Transverse colon (tissue), 4 donors: ENCODE data around the gene FSCN2.

ENCODE experiments used
- CTCF ChIP-seq, 5 experiments: fragments of 200-600 bp in 3 of 5; fragments of 450-650 bp in 2 of 5; sonication (generic) in 3 of 5; IDR thresholded peaks; 1 replicate in 2 of 5; 2 replicates in 3 of 5; pipeline ENCODE4 v1.5.1; 2016 to 2017; ENCODE audit warnings: antibody characterized with exemption in 5 of 5, inconsistent platforms in 3 of 5, mild to moderate bottlenecking in 2 of 5, moderate library complexity in 1 of 5
- POLR2A ChIP-seq: fragments of 450-650 bp; IDR thresholded peaks from one replicate; pipeline ENCODE4 v1.6.1; 2016; ENCODE audit warnings: antibody characterized with exemption, mild to moderate bottlenecking, moderate library complexity
- POLR2AphosphoS5 ChIP-seq, 3 donors: sonication (generic); formaldehyde crosslinking; IDR thresholded peaks; one replicate each; pipeline ENCODE4 v1.6.1; 2016; ENCODE audit warnings: antibody characterized with exemption in 3 of 3

GRCh38 chr17:81539961-81540675, 11.9 kb downstream of the FSCN2 start:
- TF ChIP-seq CTCF (IDR thresholded peaks at IDR 0.05) (no peak), POLR2A (no peak), POLR2AphosphoS5 (IDR thresholded peaks at IDR 0.05) (no peak)
